ENCODE results near the gene TECTB.

The TECTB gene

DNA sequence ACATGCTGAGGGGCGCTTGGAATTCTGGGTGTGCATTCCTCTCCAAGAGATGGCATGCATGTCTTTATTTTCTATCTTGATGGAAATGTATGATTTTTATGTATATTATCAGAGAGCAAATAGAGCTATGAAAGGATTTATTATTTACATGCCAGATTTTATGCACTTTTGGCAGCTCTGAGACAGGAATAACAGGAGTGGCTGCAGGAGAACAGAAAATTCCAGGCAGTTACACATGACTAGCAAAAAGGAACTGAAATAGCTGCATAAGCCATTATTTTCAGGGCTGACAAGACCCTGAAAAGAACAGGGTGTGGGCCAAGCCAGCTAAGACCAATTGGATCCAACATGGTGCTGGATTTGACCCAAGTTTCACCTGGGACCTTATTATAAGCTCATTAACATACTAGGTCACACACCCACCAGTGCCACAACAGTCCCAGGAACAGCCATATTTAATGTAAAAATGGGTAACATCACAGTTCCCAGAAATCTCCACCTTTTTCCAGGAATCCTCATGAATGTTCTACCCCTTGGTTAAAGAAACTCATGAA, 47.5 kb downstream of the TECTB start:
- TF ChIP-seq, protein P1, sequence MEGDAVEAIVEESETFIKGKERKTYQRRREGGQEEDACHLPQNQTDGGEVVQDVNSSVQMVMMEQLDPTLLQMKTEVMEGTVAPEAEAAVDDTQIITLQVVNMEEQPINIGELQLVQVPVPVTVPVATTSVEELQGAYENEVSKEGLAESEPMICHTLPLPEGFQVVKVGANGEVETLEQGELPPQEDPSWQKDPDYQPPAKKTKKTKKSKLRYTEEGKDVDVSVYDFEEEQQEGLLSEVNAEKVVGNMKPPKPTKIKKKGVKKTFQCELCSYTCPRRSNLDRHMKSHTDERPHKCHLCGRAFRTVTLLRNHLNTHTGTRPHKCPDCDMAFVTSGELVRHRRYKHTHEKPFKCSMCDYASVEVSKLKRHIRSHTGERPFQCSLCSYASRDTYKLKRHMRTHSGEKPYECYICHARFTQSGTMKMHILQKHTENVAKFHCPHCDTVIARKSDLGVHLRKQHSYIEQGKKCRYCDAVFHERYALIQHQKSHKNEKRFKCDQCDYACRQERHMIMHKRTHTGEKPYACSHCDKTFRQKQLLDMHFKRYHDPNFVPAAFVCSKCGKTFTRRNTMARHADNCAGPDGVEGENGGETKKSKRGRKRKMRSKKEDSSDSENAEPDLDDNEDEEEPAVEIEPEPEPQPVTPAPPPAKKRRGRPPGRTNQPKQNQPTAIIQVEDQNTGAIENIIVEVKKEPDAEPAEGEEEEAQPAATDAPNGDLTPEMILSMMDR (IDR thresholded peaks at IDR 0.05; ENCODE audit: borderline replicate concordance, extremely low read depth, low read length, poor library complexity, severe bottlenecking) = no peak
- Histone ChIP-seq H2AFZ (ENCODE audit: low read depth, low read length) (no peak overlapping the region), H3K4me1 (ENCODE audit: insufficient read depth, low read length) (no peaks in the 10 kb centered on the region), H3K79me2 (ENCODE audit: insufficient read depth, low read length) (no peaks in the 10 kb centered on the region), H3K36me3 (ENCODE audit: insufficient read depth, low read length) (no peaks in the 10 kb centered on the region), H4K20me1 (ENCODE audit: insufficient read depth, low read length) (no peaks in the 10 kb centered on the region), H3K27ac (ENCODE audit: low read length) (no peak overlapping the region), H3K4me2 (ENCODE audit: insufficient read depth, low read length) (no peak overlapping the region), H3K9me3 (ENCODE audit: insufficient read depth, low read length, severe bottlenecking) (no peaks in the 10 kb centered on the region), H3K9ac (ENCODE audit: low read depth, low read length) (no peak overlapping the region), H3K4me3 (ENCODE audit: low read depth in 1 of 2, low read length in 2 of 2) (no peak overlapping the region), H3K27me3 (ENCODE audit: insufficient read depth, low read length, poor library complexity) (peaks cover 20% of the 10 kb centered on the region)
- DNase-seq = no peak
- ATAC-seq (ENCODE audit: insufficient read depth, low read depth) = no peak

DNA sequence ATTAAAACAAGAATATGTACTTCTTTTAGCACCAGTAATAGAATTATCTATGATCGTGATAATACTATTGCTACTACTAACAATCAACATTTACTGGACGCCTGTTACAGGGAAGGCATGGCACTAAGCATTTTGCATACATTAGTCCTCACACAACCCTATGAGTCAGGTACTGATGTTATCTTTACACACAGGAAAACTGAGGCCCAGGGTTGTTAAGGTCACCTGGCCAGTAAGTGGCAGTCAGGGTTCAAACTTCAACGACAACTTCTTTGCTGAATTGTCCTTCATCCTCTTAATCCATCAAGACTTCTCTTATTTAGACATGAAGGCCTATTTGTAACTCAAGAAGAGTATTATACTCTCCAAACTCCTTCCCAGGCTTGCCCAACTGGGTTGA, 48.8 kb downstream of the TECTB start:
- DNase-seq (no peak), ATAC-seq (ENCODE audit: insufficient read depth, low read depth) (no peak)
- no peak overlapping the region for H3K4me2 ChIP-seq (ENCODE audit: insufficient read depth, low read length)
- no peaks in the 10 kb centered on the region for H3K9me3 ChIP-seq (ENCODE audit: insufficient read depth, low read length, severe bottlenecking)
- H3K27me3 ChIP-seq (ENCODE audit: insufficient read depth, low read length, poor library complexity) = peaks cover 28% of the 10 kb centered on the region
- no peaks in the 10 kb centered on the region for H3K36me3 ChIP-seq (ENCODE audit: insufficient read depth, low read length)
- H3K9ac ChIP-seq (ENCODE audit: low read depth, low read length) = no peak overlapping the region
- TF ChIP-seq, protein P1 (IDR thresholded peaks at IDR 0.05; ENCODE audit: borderline replicate concordance, extremely low read depth, low read length, poor library complexity, severe bottlenecking) = no peak
- no peak for TF ChIP-seq EZH2 (IDR thresholded peaks at IDR 0.05; ENCODE audit: borderline replicate concordance, low read depth, low read length, severe bottlenecking)
- H2AFZ ChIP-seq (ENCODE audit: low read depth, low read length) = no peak overlapping the region
- H4K20me1 ChIP-seq (ENCODE audit: insufficient read depth, low read length) = no peaks in the 10 kb centered on the region
- H3K4me1 ChIP-seq (ENCODE audit: insufficient read depth, low read length) = no peaks in the 10 kb centered on the region
- H3K79me2 ChIP-seq (ENCODE audit: insufficient read depth, low read length) = no peaks in the 10 kb centered on the region
- no peak overlapping the region for H3K27ac ChIP-seq (ENCODE audit: low read length)
- H3K4me3 ChIP-seq (ENCODE audit: low read depth in 1 of 2, low read length in 2 of 2) = no peak overlapping the region

DNA sequence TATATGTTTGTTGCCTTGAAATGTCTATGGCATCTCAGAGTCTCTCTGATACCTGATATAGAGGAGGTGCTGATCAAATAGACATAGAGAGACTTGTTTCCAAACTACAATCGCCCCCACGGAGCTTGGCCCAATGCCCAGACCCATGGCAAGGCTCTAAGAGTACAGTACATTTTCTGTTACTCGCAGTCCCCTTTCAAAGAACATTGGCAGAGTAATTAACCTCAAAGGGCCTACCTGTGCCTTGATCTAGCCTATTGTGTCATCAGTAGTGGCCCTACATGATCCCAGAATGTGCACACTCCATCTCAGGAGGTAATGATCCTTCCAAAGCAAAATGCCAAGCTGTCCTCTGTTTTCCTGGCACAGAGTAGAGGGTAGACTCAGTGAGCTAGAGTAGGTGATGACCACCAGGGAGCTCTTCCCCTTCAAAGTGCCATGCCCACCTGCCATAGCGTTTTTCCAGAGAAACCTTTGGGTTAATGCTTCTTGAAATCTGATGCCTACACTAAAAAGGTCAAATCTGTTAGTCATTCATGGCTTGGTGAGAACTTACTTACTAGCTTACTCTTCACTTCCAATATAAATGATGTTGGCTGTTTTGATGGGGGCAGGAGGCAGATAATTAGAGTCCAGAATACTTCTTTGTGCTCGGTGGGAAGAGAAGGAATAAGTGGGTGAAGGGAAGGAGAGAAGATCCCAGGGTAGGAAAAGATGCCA, 49.5 kb downstream of the TECTB start:
- TF ChIP-seq EZH2 (IDR thresholded peaks at IDR 0.05; ENCODE audit: borderline replicate concordance, low read depth, low read length, severe bottlenecking) = no peak
- TF ChIP-seq, protein P1 (IDR thresholded peaks at IDR 0.05; ENCODE audit: borderline replicate concordance, extremely low read depth, low read length, poor library complexity, severe bottlenecking) = no peak
- H3K9ac ChIP-seq (ENCODE audit: low read depth, low read length) = no peak overlapping the region
- ATAC-seq (ENCODE audit: insufficient read depth, low read depth) = no peak
- H3K4me3 ChIP-seq (ENCODE audit: low read depth in 1 of 2, low read length in 2 of 2) = no peak overlapping the region
- H2AFZ ChIP-seq (ENCODE audit: low read depth, low read length) = no peak overlapping the region
- H3K27ac ChIP-seq (ENCODE audit: low read length) = no peak overlapping the region
- H3K9me3 ChIP-seq (ENCODE audit: insufficient read depth, low read length, severe bottlenecking) = no peaks in the 10 kb centered on the region
- H3K79me2 ChIP-seq (ENCODE audit: insufficient read depth, low read length) = no peaks in the 10 kb centered on the region
- H3K27me3 ChIP-seq (ENCODE audit: insufficient read depth, low read length, poor library complexity) = peaks cover 32% of the 10 kb centered on the region
- H3K36me3 ChIP-seq (ENCODE audit: insufficient read depth, low read length) = no peaks in the 10 kb centered on the region
- H3K4me1 ChIP-seq (ENCODE audit: insufficient read depth, low read length) = no peaks in the 10 kb centered on the region
- no peak for DNase-seq
- H4K20me1 ChIP-seq (ENCODE audit: insufficient read depth, low read length) = no peaks in the 10 kb centered on the region
- no peak overlapping the region for H3K4me2 ChIP-seq (ENCODE audit: insufficient read depth, low read length)

All from DND-41 (cell line).